Endothelial cell of umbilical vein (primary cell): ENCODE data around the gene DNAJC6. TPM values are rescaled to one million over a fixed set of nuclear protein-coding genes. Genes with fewer than 3 reads are reported as not detected.

ENCODE experiments used
- BruUV-seq: library from RNA; stranded (reverse); fragments of 400-500 nt; replicated peaks from 2 replicates; lab custom pipeline; 2021; lab: Mats Ljungman, UMichigan
- CTCF ChIA-PET: fragments of 300-600, 350-600 bp; sonication (Branson Sonifier 250); formaldehyde crosslinking; loops from one replicate; lab custom pipeline; 2021; ENCODE audit warnings: antibody characterized with exemption, inconsistent platforms; lab: Charles Lee
- POLR2A ChIA-PET: fragments of 300-600, 350-600 bp; sonication (Branson Sonifier 250); formaldehyde crosslinking; loops from one replicate; lab custom pipeline; 2021; ENCODE audit warnings: antibody characterized with exemption, inconsistent platforms; lab: Charles Lee
- DNase-seq: peaks from one replicate; pipeline ENCODE4 v3.0.0-alpha.2; 2011; ENCODE audit warnings: low read depth, low spot score
- FAIRE-seq: peaks from 2 replicates; lab custom pipeline; 2011; peaks lifted over from hg19 to GRCh38; lab: Jason Lieb, UNC
- H2AFZ ChIP-seq: 2 replicates; pipeline ENCODE4 v1.6.0; 2012; ENCODE audit warnings: low read depth, low read length, control low read depth, inconsistent platforms
- H3K27ac ChIP-seq: 2 replicates; pipeline ENCODE4 v1.5.1; 2011; ENCODE audit warnings: low read depth, mild to moderate bottlenecking, control low read depth, low read length, moderate library complexity; ENCODE audit not compliant: insufficient read depth
- H3K27me3 ChIP-seq, 2 experiments: 2 replicates each; pipeline versions ENCODE4 v1.6.0 to v1.6.1; 2011; ENCODE audit warnings: low read length in 2 of 2, mixed read lengths in 1 of 2; ENCODE audit not compliant: control insufficient read depth in 2 of 2, insufficient read depth in 2 of 2
- H3K36me3 ChIP-seq, 2 experiments: 2 replicates in 1 of 2; 3 replicates in 1 of 2; pipeline ENCODE4 v1.5.1; 2011; ENCODE audit warnings: low read length in 2 of 2, mild to moderate bottlenecking in 1 of 2, moderate library complexity in 1 of 2; ENCODE audit not compliant: control insufficient read depth in 2 of 2, insufficient read depth in 2 of 2; ENCODE audit errors: extremely low read depth in 1 of 2
- H3K4me1 ChIP-seq: 3 replicates; pipeline ENCODE4 v1.5.1; 2011; ENCODE audit warnings: mild to moderate bottlenecking, low read length; ENCODE audit not compliant: control insufficient read depth, insufficient read depth; ENCODE audit errors: extremely low read depth
- H3K4me2 ChIP-seq: 2 replicates; pipeline ENCODE4 v1.6.1; 2011; ENCODE audit warnings: low read length, control low read depth, mixed read lengths; ENCODE audit not compliant: insufficient read depth
- H3K4me3 ChIP-seq, 3 experiments: fragments of 200-600 bp in 1 of 3; sonication (generic), shearing (Covaris generic) in 1 of 3; replicated peaks in 1 of 3; 2 replicates each; pipeline ENCODE4 v1.5.1; 2011 to 2016; ENCODE audit warnings: control low read depth in 3 of 3, low read length in 3 of 3, mild to moderate bottlenecking in 2 of 3, inconsistent platforms in 1 of 3, low read depth in 1 of 3, moderate library complexity in 1 of 3; ENCODE audit not compliant: insufficient read depth in 1 of 3
- H3K79me2 ChIP-seq: 2 replicates; pipeline ENCODE4 v1.6.0; 2012; ENCODE audit warnings: low read length, inconsistent platforms; ENCODE audit not compliant: control insufficient read depth, insufficient read depth
- H3K9ac ChIP-seq: replicated peaks from 2 replicates; pipeline ENCODE3; 2011; ENCODE audit warnings: low read length, control low read depth; ENCODE audit not compliant: insufficient read depth; ENCODE audit errors: extremely low read depth
- H3K9me1 ChIP-seq: replicated peaks from 3 replicates; pipeline ENCODE4 v1.6.0; 2011; ENCODE audit warnings: mild to moderate bottlenecking, low read length; ENCODE audit not compliant: control insufficient read depth, insufficient read depth; ENCODE audit errors: extremely low read depth
- H3K9me3 ChIP-seq: replicated peaks from 2 replicates; pipeline ENCODE4 v1.5.1; 2012; ENCODE audit warnings: low read length, inconsistent platforms; ENCODE audit not compliant: control insufficient read depth, insufficient read depth
- H4K20me1 ChIP-seq: replicated peaks from 2 replicates; pipeline ENCODE3; 2011; ENCODE audit warnings: mild to moderate bottlenecking, low read length; ENCODE audit not compliant: control insufficient read depth, insufficient read depth; ENCODE audit errors: extremely low read depth
- FOS ChIP-seq: IDR thresholded peaks from 2 replicates; pipeline ENCODE4 v1.6.1; 2011; ENCODE audit warnings: mild to moderate bottlenecking, low read length, moderate library complexity, borderline replicate concordance; ENCODE audit not compliant: insufficient read depth
- GATA2 ChIP-seq: IDR thresholded peaks from 2 replicates; pipeline ENCODE4 v1.7.0; 2011; ENCODE audit warnings: low read depth, mild to moderate bottlenecking, moderate library complexity, mixed read lengths, low read length; ENCODE audit not compliant: insufficient read length, insufficient read depth
- MYC ChIP-seq: IDR thresholded peaks from one replicate; pipeline ENCODE4 v1.6.1; 2011; ENCODE audit warnings: mild to moderate bottlenecking, low read depth, low read length
- POLR2AphosphoS5 ChIP-seq: IDR thresholded peaks from 2 replicates; pipeline ENCODE4 v1.6.1; 2012; ENCODE audit warnings: low read depth, mild to moderate bottlenecking, control low read depth, low read length, moderate library complexity; ENCODE audit not compliant: insufficient read depth
- dilution Hi-C: fragments of 300-500 bp; cut with MboI; formaldehyde crosslinking; loops from one replicate; pipeline ENCODE4 v1.15.0; 2019; ENCODE audit warnings: low sequenced_read_pairs; ENCODE audit not compliant: extremely low pct_ligation_motif_present
- intact Hi-C: fragments of 100-400 bp; cut with micrococcal nuclease; formaldehyde crosslinking; loops from one replicate; pipeline ENCODE4 v1.10.0; 2022
- polyA plus RNA-seq, 4 experiments: library from polyadenylated mRNA; depleted of rRNA in 3 of 4; stranded (reverse) in 3 of 4; unstranded in 1 of 4; fragments of >200 nt; gene quantifications; 2 replicates each; pipeline versions ENCODE4 v1.2.1 to v1.2.3, GENCODE V29; 2011 to 2012; ENCODE audit warnings: missing spikeins in 1 of 4
- total RNA-seq: library from RNA; stranded (reverse); gene quantifications from 2 replicates; pipeline ENCODE4 v1.2.3, GENCODE V29; 2021
- TF ChIP-seq, protein P1 (sequence below), 2 donors: IDR thresholded peaks; 1 replicate in 1 of 2; 2 replicates in 1 of 2; pipeline ENCODE4 v1.5.1; 2011; ENCODE audit warnings: low read length in 2 of 2, mild to moderate bottlenecking in 2 of 2, moderate library complexity in 2 of 2, control low read depth in 1 of 2, inconsistent platforms in 1 of 2, low read depth in 1 of 2; ENCODE audit not compliant: insufficient read depth in 1 of 2; ENCODE audit errors: extremely low read depth in 1 of 2
- TF ChIP-seq, protein P2 (sequence below): IDR thresholded peaks from 2 replicates; pipeline ENCODE4 v1.6.1; 2011; ENCODE audit not compliant: insufficient read depth, insufficient read length

Gene DNAJC6
- total and polyA plus RNA-seq, 2 donors (not counting 3 experiments of a cell fraction or from before 2014, with no cell fraction given): 2.3 to 4.9 TPM

DNA sequence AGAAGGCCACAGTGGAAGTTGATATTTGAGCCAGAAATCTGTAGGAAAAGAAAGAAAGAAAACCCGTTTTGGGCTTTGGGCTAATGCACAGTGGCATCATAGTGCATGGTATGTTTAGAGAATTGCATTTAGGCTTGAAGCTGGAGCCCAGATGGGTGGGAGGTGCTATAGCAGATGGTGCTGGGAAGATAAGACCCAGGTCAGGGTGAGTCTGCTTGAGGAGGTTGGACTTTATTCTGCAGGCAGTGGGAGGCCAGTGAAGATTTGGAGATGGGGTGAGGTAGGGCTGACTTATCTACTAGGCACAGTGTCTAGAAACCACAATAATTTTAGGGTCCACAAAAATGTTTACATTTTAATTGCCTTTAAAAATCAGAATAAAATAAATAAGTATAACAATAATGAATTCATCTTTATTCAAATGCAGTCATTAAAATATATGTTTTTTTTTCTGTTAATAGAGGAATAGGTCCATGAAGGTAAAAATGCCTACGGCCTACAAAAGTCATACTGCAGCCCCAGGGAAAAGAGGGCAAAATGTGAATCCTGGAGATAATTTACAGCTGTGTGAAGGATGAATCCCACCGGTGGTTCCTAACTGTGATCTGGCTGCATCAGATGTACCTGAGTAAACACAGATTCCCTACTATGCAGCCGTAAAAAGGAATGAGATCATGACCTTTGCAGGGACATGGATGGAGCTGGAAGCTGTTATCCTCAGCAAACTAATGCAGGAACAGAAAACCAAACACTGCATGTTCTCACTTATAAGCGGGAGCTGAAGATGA is 8.7 kb downstream of the DNAJC6 start:
- ChIA-PET CTCF (interaction anchor here (1.4 kb wide), 1 partner anchor 370 kb away, joined by 4 read pairs; no protein-coding TSS in a partner anchor), POLR2A (no interaction called here)
- Histone ChIP-seq H3K79me2 (no peaks in the 10 kb centered on the region), H3K9me3 (no peaks in the 10 kb centered on the region), H3K9ac (no peak overlapping the region), H3K4me2 (no peak overlapping the region), H3K4me3 (no peak overlapping the region), H3K9me1 (no peaks in the 10 kb centered on the region), H3K36me3 (no peaks in the 10 kb centered on the region), H3K4me1 (no peaks in the 10 kb centered on the region), H2AFZ (no peak overlapping the region), H3K27ac (no peak overlapping the region), H3K27me3 (no peaks in the 10 kb centered on the region), H4K20me1 (no peaks in the 10 kb centered on the region)
- BruUV-seq: no TSS peak
- DNase-seq (no peak), FAIRE-seq (no peak)
- intact Hi-C loops (no loop called here), dilution Hi-C loops (no loop called here)
- TF ChIP-seq POLR2AphosphoS5: no peak

GRCh38 chr1:65319141-65319540 is 9.8 kb downstream of the DNAJC6 start:
- ChIA-PET POLR2A (no interaction called here), CTCF (no interaction called here)
- H3K27me3 ChIP-seq: no peaks in the 10 kb centered on the region
- no peaks in the 10 kb centered on the region for H3K9me3 ChIP-seq
- DNase-seq: no peak
- TF ChIP-seq, protein P1, sequence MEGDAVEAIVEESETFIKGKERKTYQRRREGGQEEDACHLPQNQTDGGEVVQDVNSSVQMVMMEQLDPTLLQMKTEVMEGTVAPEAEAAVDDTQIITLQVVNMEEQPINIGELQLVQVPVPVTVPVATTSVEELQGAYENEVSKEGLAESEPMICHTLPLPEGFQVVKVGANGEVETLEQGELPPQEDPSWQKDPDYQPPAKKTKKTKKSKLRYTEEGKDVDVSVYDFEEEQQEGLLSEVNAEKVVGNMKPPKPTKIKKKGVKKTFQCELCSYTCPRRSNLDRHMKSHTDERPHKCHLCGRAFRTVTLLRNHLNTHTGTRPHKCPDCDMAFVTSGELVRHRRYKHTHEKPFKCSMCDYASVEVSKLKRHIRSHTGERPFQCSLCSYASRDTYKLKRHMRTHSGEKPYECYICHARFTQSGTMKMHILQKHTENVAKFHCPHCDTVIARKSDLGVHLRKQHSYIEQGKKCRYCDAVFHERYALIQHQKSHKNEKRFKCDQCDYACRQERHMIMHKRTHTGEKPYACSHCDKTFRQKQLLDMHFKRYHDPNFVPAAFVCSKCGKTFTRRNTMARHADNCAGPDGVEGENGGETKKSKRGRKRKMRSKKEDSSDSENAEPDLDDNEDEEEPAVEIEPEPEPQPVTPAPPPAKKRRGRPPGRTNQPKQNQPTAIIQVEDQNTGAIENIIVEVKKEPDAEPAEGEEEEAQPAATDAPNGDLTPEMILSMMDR (IDR thresholded peaks at IDR 0.05; ENCODE audit: extremely low read depth in 1 of 2, insufficient read depth in 1 of 2, low read depth in 1 of 2, low read length in 2 of 2): no peak
- TF ChIP-seq FOS (no peak), GATA2 (no peak), MYC (no peak)
- TF ChIP-seq, protein P2, sequence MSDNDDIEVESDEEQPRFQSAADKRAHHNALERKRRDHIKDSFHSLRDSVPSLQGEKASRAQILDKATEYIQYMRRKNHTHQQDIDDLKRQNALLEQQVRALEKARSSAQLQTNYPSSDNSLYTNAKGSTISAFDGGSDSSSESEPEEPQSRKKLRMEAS: no peak
- no peak overlapping the region for H2AFZ ChIP-seq
- no peaks in the 10 kb centered on the region for H4K20me1 ChIP-seq
- H3K4me2 ChIP-seq: no peak overlapping the region
- no peaks in the 10 kb centered on the region for H3K4me1 ChIP-seq
- no peak for FAIRE-seq
- no peaks in the 10 kb centered on the region for H3K79me2 ChIP-seq
- no peaks in the 10 kb centered on the region for H3K36me3 ChIP-seq
- intact Hi-C loops (no loop called here), dilution Hi-C loops (no loop called here)
- no peak overlapping the region for H3K27ac ChIP-seq
- H3K9ac ChIP-seq: no peak overlapping the region
- no peaks in the 10 kb centered on the region for H3K9me1 ChIP-seq
- BruUV-seq: no TSS peak
- H3K4me3 ChIP-seq: no peak overlapping the region
